IMR-90 (cell line): ENCODE measurements around the gene CDC25A. TPM values are rescaled to one million over a fixed set of nuclear protein-coding genes. Genes with fewer than 3 reads are reported as not detected.

Experiments used
- ATAC-seq: fragments of 200-7000 bp; cut with Tn5 transposase; 2 replicates; pipeline ENCODE4 v1.9.1; 2020; ENCODE audit warnings: low read depth, mild to moderate bottlenecking, moderate library complexity
- BruUV-seq: library from RNA; stranded (reverse); fragments of 400-500 nt; replicated peaks from 2 replicates; lab custom pipeline; 2021; lab: Mats Ljungman, UMichigan
- CTCF ChIA-PET: fragments of 300-600 bp; formaldehyde crosslinking; extraction: SDS; loops from one replicate; lab custom pipeline; 2021; ENCODE audit warnings: antibody characterized with exemption; lab: Yijun Ruan, JAX
- POLR2A ChIA-PET: fragments of 300-600 bp; sonication (Branson Sonifier 250); formaldehyde crosslinking; loops from one replicate; lab custom pipeline; 2022; ENCODE audit warnings: antibody characterized with exemption; ENCODE audit not compliant: unreplicated experiment; lab: Charles Lee
- DNase-seq: peaks from one replicate; pipeline ENCODE4 v3.0.0; 2013
- H2AFZ ChIP-seq: replicated peaks from 2 replicates; pipeline ENCODE3; 2013; ENCODE audit warnings: low read length, mild to moderate bottlenecking; ENCODE audit not compliant: poor library complexity
- H2AK5ac ChIP-seq: 2 replicates; pipeline ENCODE4 v1.6.1; 2013; ENCODE audit warnings: low read depth, low read length, inconsistent platforms
- H2AK9ac ChIP-seq: replicated peaks from 2 replicates; pipeline ENCODE3; 2013; ENCODE audit warnings: mild to moderate bottlenecking, low read depth, low read length, moderate library complexity; ENCODE audit not compliant: poor library complexity
- H2BK120ac ChIP-seq: 2 replicates; pipeline ENCODE4 v1.6.1; 2013; ENCODE audit warnings: low read depth, low read length, inconsistent platforms
- H2BK15ac ChIP-seq: 3 replicates; pipeline ENCODE4 v1.6.1; 2013; ENCODE audit warnings: low read depth, low read length, inconsistent platforms
- H2BK20ac ChIP-seq: 2 replicates; pipeline ENCODE4 v1.6.1; 2013; ENCODE audit warnings: low read depth, mild to moderate bottlenecking, inconsistent platforms, low read length, moderate library complexity
- H2BK5ac ChIP-seq: 2 replicates; pipeline ENCODE4 v1.6.1; 2013; ENCODE audit warnings: mild to moderate bottlenecking, low read depth, low read length, inconsistent platforms; ENCODE audit not compliant: poor library complexity, severe bottlenecking
- H3K14ac ChIP-seq: replicated peaks from 2 replicates; pipeline ENCODE4 v1.6.1; 2013; ENCODE audit warnings: low read depth, low read length, inconsistent platforms
- H3K18ac ChIP-seq: 2 replicates; pipeline ENCODE4 v1.6.1; 2013; ENCODE audit warnings: low read depth, low read length, control low read depth
- H3K23ac ChIP-seq: 2 replicates; pipeline ENCODE4 v1.6.1; 2013; ENCODE audit warnings: low read depth, low read length, inconsistent platforms
- H3K27ac ChIP-seq: 2 replicates; pipeline ENCODE4 v1.5.1; 2013; ENCODE audit warnings: mild to moderate bottlenecking, control low read depth, low read length; ENCODE audit not compliant: insufficient read depth
- H3K27me3 ChIP-seq: 2 replicates; pipeline ENCODE4 v1.6.1; 2013; ENCODE audit warnings: low read length; ENCODE audit not compliant: control insufficient read depth, insufficient read depth
- H3K36me3 ChIP-seq: 2 replicates; pipeline ENCODE4 v1.6.1; 2013; ENCODE audit warnings: low read length, mixed read lengths; ENCODE audit not compliant: control insufficient read depth, insufficient read depth
- H3K4ac ChIP-seq: 2 replicates; pipeline ENCODE4 v1.6.1; 2013; ENCODE audit warnings: low read depth, low read length, inconsistent platforms
- H3K4me1 ChIP-seq: 2 replicates; pipeline ENCODE4 v1.6.1; 2013; ENCODE audit warnings: low read length, mixed read lengths; ENCODE audit not compliant: control insufficient read depth, insufficient read depth
- H3K4me2 ChIP-seq: 2 replicates; pipeline ENCODE4 v1.6.1; 2013; ENCODE audit warnings: low read depth, mild to moderate bottlenecking, control low read depth, low read length, moderate library complexity
- H3K4me3 ChIP-seq: 2 replicates; pipeline ENCODE4 v1.5.1; 2013; ENCODE audit warnings: low read depth, mild to moderate bottlenecking, control low read depth, low read length, moderate library complexity; ENCODE audit not compliant: insufficient read depth
- H3K56ac ChIP-seq: 2 replicates; pipeline ENCODE4 v1.6.1; 2013; ENCODE audit warnings: low read length, inconsistent platforms; ENCODE audit not compliant: insufficient read depth; ENCODE audit errors: extremely low read depth
- H3K79me1 ChIP-seq, 2 experiments: 2 replicates each; pipeline ENCODE4 v1.6.1; 2013; ENCODE audit warnings: low read length in 2 of 2, inconsistent platforms in 1 of 2, low read depth in 1 of 2
- H3K9ac ChIP-seq: 2 replicates; pipeline ENCODE4 v1.6.1; 2013; ENCODE audit warnings: low read depth, low read length, control low read depth
- H3K9me1 ChIP-seq: 2 replicates; pipeline ENCODE4 v1.6.1; 2013; ENCODE audit warnings: low read length, inconsistent platforms; ENCODE audit not compliant: insufficient read depth
- H3K9me3 ChIP-seq: 2 replicates; pipeline ENCODE4 v1.6.1; 2013; ENCODE audit warnings: low read length; ENCODE audit not compliant: control insufficient read depth, insufficient read depth
- H4K20me1 ChIP-seq: 2 replicates; pipeline ENCODE4 v1.6.1; 2013; ENCODE audit warnings: low read length, inconsistent platforms; ENCODE audit not compliant: insufficient read depth
- H4K5ac ChIP-seq: 2 replicates; pipeline ENCODE4 v1.6.1; 2013; ENCODE audit warnings: mild to moderate bottlenecking, low read depth, low read length, control low read depth
- H4K8ac ChIP-seq, 2 experiments: 2 replicates each; pipeline ENCODE4 v1.6.1; 2013; ENCODE audit warnings: low read depth in 2 of 2, low read length in 2 of 2, control low read depth in 1 of 2, inconsistent platforms in 1 of 2
- H4K91ac ChIP-seq: 2 replicates; pipeline ENCODE4 v1.6.1; 2013; ENCODE audit warnings: low read depth, low read length, inconsistent platforms; ENCODE audit not compliant: insufficient read depth
- RFX5 ChIP-seq: IDR thresholded peaks from 2 replicates; pipeline ENCODE4 v1.8.0; 2012; ENCODE audit warnings: low read depth, mild to moderate bottlenecking, low read length, moderate library complexity
- WGBS, 2 experiments: methylation state at CpG; one replicate each; pipeline versions ENCODE4 v1.1.5 to v1.1.7; 2013; ENCODE audit warnings: missing lambda C conversion rate in 2 of 2; ENCODE audit not compliant: insufficient read length in 1 of 2; ENCODE audit errors: extremely low coverage in 2 of 2; 5-methylcytosine and 5-hydroxymethylcytosine counted together
- dilution Hi-C: fragments of 300-500 bp; cut with HindIII; formaldehyde crosslinking; loops from one replicate; pipeline ENCODE4 v1.14.3; 2018; ENCODE audit warnings: low sequenced_read_pairs; ENCODE audit not compliant: unreplicated experiment
- in situ Hi-C: fragments of 300-500 bp; cut with MboI; formaldehyde crosslinking; loops from 3 replicates; pipeline ENCODE4 v1.14.3; 2019; ENCODE audit warnings: low sequenced_read_pairs, inconsistent platforms, mixed read lengths
- intact Hi-C: fragments of 100-400 bp; cut with micrococcal nuclease; formaldehyde crosslinking; loops from 2 replicates; pipeline ENCODE4 v1.10.0; 2022
- polyA plus RNA-seq, 3 experiments: library from polyadenylated mRNA; depleted of rRNA; stranded (reverse); fragments of >200 nt; gene quantifications; 2 replicates each; pipeline ENCODE4 v1.2.3, GENCODE V29; 2012; ENCODE audit warnings: low replicate concordance in 1 of 3
- total RNA-seq: library from RNA; depleted of rRNA; stranded (reverse); fragments of >200 nt; gene quantifications from 2 replicates; pipeline ENCODE4 v1.2.3, GENCODE V29; 2012

Gene CDC25A
- total and polyA plus RNA-seq, 2 of the 4 experiments (the other 2 are of a cell fraction) = 4.2 to 10.6 TPM

DNA sequence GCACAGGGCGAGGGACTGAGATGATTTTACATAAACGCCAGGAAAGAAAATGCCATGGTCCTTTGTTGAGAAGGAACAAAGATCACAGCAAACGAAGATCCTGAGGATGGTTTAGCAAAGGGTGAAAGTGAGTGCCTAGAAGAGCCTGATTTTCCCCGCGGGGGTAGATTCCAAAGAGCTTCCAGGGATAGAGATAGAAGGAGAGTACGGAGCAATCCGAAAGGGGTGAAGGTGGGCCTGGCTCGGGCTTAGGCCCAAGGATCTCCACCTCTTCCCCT is 977 bp downstream of the CDC25A start:
- intact Hi-C loops (no loop called here), in situ Hi-C loops (no loop called here), dilution Hi-C loops (no loop called here)
- BruUV-seq = no TSS peak
- Histone ChIP-seq H4K20me1 (no peaks in the 10 kb centered on the region), H3K56ac (peak overlapping the region; percentile 49), H3K9me3 (no peaks in the 10 kb centered on the region), H3K4me2 (peak overlapping the region; percentile 70), H3K27ac (peak overlapping the region; percentile 54; the same call in 1 of the 2 replicates), H4K8ac (peak overlapping the region in 1 of 2 experiments; percentile 44; a peak in 1 of 4 replicates), H3K27me3 (no peaks in the 10 kb centered on the region), H2AK9ac (peak overlapping the region; percentile 21), H3K23ac (peak overlapping the region; percentile 68), H4K91ac (no peak overlapping the region), H3K4ac (peak overlapping the region; percentile 56), H2BK120ac (no peak overlapping the region), H3K36me3 (peaks cover 5% of the 10 kb centered on the region), H3K4me3 (peak overlapping the region; percentile 67), H2BK5ac (no peak overlapping the region), H3K9ac (peak overlapping the region; percentile 56), H2AFZ (peak overlapping the region; percentile 92), H2BK20ac (no peak overlapping the region), H3K18ac (no peak overlapping the region), H2AK5ac (no peak overlapping the region), H3K4me1 (peaks cover 2% of the 10 kb centered on the region; the same call in 1 of the 2 replicates), H3K79me1 (peaks cover 17 to 28% of the 10 kb centered on the region in 2 experiments), H4K5ac (no peak overlapping the region), H3K9me1 (peaks cover 3% of the 10 kb centered on the region; the same call in 1 of the 2 replicates), H2BK15ac (no peak overlapping the region), H3K14ac (peak overlapping the region; percentile 76)
- DNase-seq (no peak), ATAC-seq (no peak; the same call in 1 of the 2 replicates)
- no peak for TF ChIP-seq RFX5
- WGBS, 2 experiments = 3% methylated on average over 3 of the region's 8 CpGs; no CpG with 5 or more reads in 1 of the 2 experiments
- POLR2A ChIA-PET = no interaction called here
- CTCF ChIA-PET = no interaction called here
